ENCODE measurements around the gene MEX3D.

MEX3D gene

GRCh38 chr19:1568320-1569019 is at the start of gene MEX3D:
TSS of gene MEX3D (minus strand) at chr19:1568325. CDS start at chr19:1568058, 267 bp downstream.
- DNase-seq, result peak in 44 of 58 donors; percentile 2 to 65 (median 34)

DNA sequence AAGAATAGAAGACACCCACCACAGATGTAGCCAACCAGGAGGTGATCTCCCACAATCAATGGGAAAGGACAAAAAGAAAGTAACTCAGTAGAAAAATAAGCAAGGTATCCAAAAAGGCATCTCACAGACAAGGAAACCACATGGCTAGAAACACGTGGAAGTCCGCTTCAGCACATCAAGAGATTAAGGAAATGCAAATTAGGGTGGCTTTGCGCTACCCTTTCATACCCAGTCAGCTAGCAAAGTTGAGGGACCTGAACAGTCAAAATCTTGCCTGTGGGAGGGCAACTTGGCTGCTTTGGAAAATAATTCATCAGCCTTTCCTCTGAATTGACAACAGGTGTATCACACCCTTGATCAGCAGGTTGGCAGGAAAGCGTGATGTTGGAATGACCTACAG is 48.8 kb upstream of the MEX3D start:
- DNase-seq, result no peak

DNA sequence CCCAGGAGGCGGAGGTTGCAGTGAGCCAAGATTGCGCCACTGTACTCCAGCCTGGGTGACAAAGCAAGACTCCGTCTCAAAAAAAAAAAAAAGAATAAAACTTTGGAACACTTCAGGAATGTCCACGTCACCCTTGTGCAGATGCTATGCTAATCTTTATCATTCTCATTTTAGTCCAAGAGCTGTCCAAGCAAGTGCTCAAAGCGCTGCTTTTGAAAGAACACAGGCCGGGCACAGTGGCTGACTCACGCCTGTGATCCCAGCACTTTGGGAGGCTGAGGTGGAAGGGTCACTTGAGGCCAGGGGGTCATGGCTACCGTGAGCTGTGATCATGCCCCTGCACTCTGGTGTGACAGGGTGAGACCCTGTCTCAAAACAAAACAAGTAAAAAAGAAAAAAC is 48.3 kb upstream of the MEX3D start:
- DNase-seq, result no peak

DNA sequence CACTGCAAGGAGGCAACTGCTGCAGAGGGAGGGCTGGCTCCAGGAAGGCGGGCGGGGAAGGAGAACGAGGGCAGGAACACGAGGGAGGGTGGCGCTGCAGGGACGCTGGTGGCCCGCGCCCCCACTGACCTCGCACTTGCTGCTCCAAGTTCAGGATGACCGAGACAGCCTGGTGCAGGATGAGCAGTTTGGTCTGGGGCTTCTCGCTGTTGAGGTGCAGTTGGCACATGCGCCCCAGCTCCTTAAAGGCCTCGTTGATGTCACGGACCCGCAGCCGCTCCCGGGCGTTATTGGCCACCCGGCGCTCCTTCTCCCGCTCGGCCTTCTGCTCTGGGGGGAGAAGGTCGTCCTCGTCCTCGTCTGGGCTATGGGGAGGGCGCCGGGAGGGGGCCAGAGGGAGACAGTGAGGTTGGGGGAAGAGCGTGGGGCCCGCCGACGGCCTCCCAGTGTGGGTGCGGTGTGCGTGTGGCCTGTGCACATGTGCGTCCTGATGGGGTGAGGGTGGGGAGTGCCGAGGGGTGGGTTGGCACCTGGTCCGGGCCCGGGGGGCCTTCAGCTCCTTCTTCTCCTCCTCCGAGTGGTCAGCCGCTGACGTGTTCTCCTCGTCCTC is 47.1 kb upstream of the MEX3D start:
- DNase-seq, result no peak

GRCh38 chr19:1613808-1614570 is 45.9 kb upstream of the MEX3D start:
- DNase-seq, result no peak

DNA sequence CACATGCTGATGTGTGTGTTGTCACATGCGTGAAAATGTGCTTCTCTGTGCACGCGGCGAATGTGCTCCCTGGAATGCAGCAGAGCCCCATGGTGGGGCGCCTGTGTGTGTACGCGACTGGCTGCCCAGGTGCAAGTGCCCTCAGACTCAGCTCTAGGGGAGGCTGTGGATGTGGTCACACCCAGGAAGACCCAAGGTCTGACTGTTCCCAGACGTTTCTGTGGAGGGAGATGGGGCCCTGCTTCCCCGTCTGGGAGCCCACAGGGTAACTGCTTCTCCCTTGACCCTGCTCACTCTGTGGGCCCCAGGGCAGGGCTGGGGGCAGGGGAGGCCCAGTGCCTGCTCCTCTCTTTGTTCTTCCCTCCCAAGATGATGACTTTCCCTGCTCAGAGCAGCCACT is 45.0 kb upstream of the MEX3D start:
- no peak for DNase-seq

- DNase-seq, result no peak
Measured at GRCh38 chr19:1612114-1613086, 44.3 kb upstream of the MEX3D start.

DNA sequence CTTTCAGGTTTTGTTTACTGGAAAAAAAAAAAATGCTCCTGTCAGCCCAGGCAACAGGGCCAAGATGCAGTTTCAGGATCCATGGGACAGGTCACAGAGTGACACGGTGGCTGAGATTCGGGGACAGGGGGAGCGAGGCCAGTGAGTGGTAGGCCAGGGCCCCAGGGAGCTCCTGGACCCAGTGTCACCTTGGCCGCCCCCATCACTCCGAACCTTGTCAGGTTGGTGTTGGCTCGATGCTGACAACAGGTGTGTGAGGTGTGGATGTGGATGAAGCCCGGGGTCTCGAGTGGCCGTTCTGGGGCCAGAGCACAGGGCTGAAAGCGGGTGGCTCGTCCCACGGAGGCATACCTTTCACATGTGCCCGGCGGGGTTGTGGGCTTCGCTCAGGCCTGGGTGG is 43.2 kb upstream of the MEX3D start:
- no peak for DNase-seq

- DNase-seq, result no peak
Measured at GRCh38 chr19:1610579-1610978, 42.5 kb upstream of the MEX3D start.

GRCh38 chr19:1609680-1610474 is 41.8 kb upstream of the MEX3D start:
- DNase-seq, result no peak

GRCh38 chr19:1609103-1609396 is 40.9 kb upstream of the MEX3D start:
- DNase-seq, result no peak

GRCh38 chr19:1608359-1609102 is 40.4 kb upstream of the MEX3D start:
- DNase-seq, result no peak

DNA sequence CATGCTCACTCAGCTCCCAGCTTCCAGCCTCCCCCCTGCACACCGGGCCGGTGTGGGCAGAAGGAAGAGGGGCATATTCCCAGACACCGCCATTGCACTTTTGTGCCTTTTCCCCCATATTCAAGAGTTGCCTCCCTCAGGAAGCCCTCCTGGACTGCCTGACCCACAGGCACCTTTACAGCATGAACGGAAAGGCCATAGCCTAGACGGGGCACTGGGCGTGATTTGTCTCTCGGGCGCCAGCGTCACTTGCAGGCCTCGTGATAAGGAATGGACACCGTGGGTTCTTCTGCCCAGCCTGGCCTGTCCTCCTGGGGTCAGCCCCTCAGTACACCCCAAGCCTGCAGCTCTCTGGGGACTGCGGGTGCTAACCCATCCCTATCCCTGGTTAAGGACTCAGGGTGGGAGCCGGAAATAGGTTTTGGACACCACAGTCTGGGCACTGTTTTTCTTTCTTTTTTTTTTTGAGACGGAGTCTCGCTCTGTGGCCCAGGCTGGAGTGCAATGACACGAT is 38.1 kb upstream of the MEX3D start:
- DNase-seq, result peak in 1 of 58 donors; percentile 29

- DNase-seq, result peak; percentile 69 to 98 (median 94)
Measured at GRCh38 chr19:1605236-1606137, 37.4 kb upstream of the MEX3D start, which contains the start of gene UQCR11. TSS of gene UQCR11 (minus strand) at chr19:1605462. CDS start at chr19:1605409, 53 bp downstream.

DNA sequence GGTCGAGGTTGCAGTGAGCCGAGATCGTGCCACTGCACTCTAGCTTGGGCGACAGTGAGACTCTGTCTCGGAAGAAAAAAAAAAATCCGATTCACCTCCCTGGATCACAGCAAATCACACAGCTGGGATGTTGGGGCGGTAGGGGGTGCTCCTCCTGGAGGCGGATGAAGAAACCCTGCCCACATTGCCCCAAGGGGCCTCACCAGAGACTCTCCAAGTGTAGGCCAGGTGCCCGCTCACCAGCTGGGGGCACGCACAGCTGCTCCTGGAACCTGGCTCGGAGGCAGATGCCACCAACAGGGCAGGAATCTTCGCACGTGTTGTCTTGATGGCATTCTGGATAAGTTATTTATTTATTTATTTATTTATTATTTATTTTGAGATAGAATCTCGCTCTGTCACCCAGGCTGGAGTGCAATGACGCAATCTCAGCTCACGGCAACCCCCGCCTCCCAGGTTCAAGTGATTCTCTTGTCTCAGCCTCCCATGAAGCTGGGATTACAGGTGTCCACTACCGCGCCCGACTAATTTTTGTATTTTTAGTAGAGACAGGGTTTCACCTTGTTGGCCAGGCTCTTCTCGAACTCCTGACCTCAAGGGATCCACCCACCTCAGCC is 34.1 kb upstream of the MEX3D start:
- no peak for DNase-seq

GRCh38 chr19:1601613-1602064 is 33.5 kb upstream of the MEX3D start:
- DNase-seq, result no peak

GRCh38 chr19:1599460-1599846 is 31.3 kb upstream of the MEX3D start:
- DNase-seq, result no peak

All from anterior cingulate cortex (tissue), 58 donors.